HepG2 (cell line): ENCODE data around the gene KLHL11. TPM values are rescaled to one million over a fixed set of nuclear protein-coding genes. Genes with fewer than 3 reads are reported as not detected.
A peak's percentile ranks its signal among the peaks of the same experiment; 100 is the strongest.

ENCODE experiments used
- AGO2 ChIP-seq: fragments of 200-400 bp; formaldehyde crosslinking; optimal IDR thresholded peaks from 2 replicates; pipeline ENCODE3; 2017; ENCODE audit warnings: mild to moderate bottlenecking, low read depth, low read length, moderate library complexity
- ATF1 ChIP-seq: IDR thresholded peaks from 2 replicates; pipeline ENCODE4 v1.6.1; 2016; ENCODE audit warnings: mild to moderate bottlenecking, control low read depth
- GTF3A ChIP-seq: sonication (generic); formaldehyde crosslinking; conservative IDR thresholded peaks from 2 replicates; pipeline ENCODE4 v1.4.0; 2020; ENCODE audit warnings: mild to moderate bottlenecking, missing genetic modification reagents
- NAIF1 ChIP-seq: sonication (generic); formaldehyde crosslinking; IDR thresholded peaks from 2 replicates; pipeline ENCODE4 v1.5.0; 2020; ENCODE audit warnings: mild to moderate bottlenecking, missing genetic modification reagents, borderline replicate concordance
- RXRB ChIP-seq: IDR thresholded peaks from 2 replicates; pipeline ENCODE4 v1.6.1; 2016; ENCODE audit warnings: borderline replicate concordance, missing genetic modification reagents, missing compliant biosample characterization
- TCF7L2 ChIP-seq: IDR thresholded peaks from 2 replicates; pipeline ENCODE4 v1.6.1; 2011; ENCODE audit warnings: mild to moderate bottlenecking, low read depth, low read length, moderate library complexity
- ZBTB42 ChIP-seq: sonication (generic); formaldehyde crosslinking; IDR thresholded peaks from 2 replicates; pipeline ENCODE4 v1.5.0; 2020; ENCODE audit warnings: mild to moderate bottlenecking, missing genetic modification reagents
- ZNF207 ChIP-seq: fragments of 450-650 bp; IDR thresholded peaks from 2 replicates; pipeline ENCODE4 v1.6.1; 2016; ENCODE audit warnings: antibody characterized with exemption, borderline replicate concordance
- ZNF234 ChIP-seq: sonication (generic); formaldehyde crosslinking; conservative IDR thresholded peaks from 2 replicates; pipeline ENCODE4 v1.5.1; 2020; ENCODE audit warnings: mild to moderate bottlenecking, missing genetic modification reagents
- ZNF30 ChIP-seq: sonication (generic); formaldehyde crosslinking; IDR thresholded peaks from 2 replicates; pipeline ENCODE4 v1.5.0; 2020; ENCODE audit warnings: mild to moderate bottlenecking, missing genetic modification reagents
- polyA plus RNA-seq, 8 experiments: library from polyadenylated mRNA; depleted of rRNA in 3 of 8; stranded (reverse) in 7 of 8; unstranded in 1 of 8; fragments of >200 nt; fragmentation: Illumina TruSeq in 4 of 8; extraction: Trizol in 4 of 8; gene quantifications; 2 replicates each; pipeline versions ENCODE4 v1.2.1 to v1.2.3, GENCODE V29; 2011 to 2016; ENCODE audit warnings: low read depth in 4 of 8, missing spikeins in 1 of 8, mixed read lengths in 1 of 8; ENCODE audit not compliant: insufficient read depth in 1 of 8
- total RNA-seq, 5 experiments: library from RNA; depleted of rRNA; stranded (reverse); fragments of >200 nt; fragmentation: Illumina TruSeq; extraction: Trizol; gene quantifications; 2 replicates each; pipeline ENCODE4 v1.2.3, GENCODE V29; 2016; ENCODE audit warnings: low read depth in 1 of 5
- TF ChIP-seq, protein P1 (sequence below): sonication (generic); formaldehyde crosslinking; IDR thresholded peaks from 2 replicates; pipeline ENCODE4 v1.5.0; 2020; ENCODE audit warnings: mild to moderate bottlenecking, missing genetic modification reagents, moderate library complexity
- TF ChIP-seq, protein P2 (sequence below): sonication (generic); formaldehyde crosslinking; IDR thresholded peaks from 2 replicates; pipeline ENCODE4 v1.4.0; 2020; ENCODE audit warnings: missing genetic modification reagents, borderline replicate concordance
- TF ChIP-seq, protein P3 (sequence below): sonication (generic); formaldehyde crosslinking; conservative IDR thresholded peaks from 2 replicates; pipeline ENCODE4 v1.4.0; 2020; ENCODE audit warnings: missing genetic modification reagents
- TF ChIP-seq, protein P4 (sequence below), 2 experiments: sonication (generic) in 1 of 2; formaldehyde crosslinking in 1 of 2; IDR thresholded peaks; 2 replicates each; pipeline versions ENCODE4 v1.4.0 to v1.6.1; 2016 to 2020; ENCODE audit warnings: borderline replicate concordance in 1 of 2, low read depth in 1 of 2, mild to moderate bottlenecking in 1 of 2, missing genetic modification reagents in 1 of 2

KLHL11 gene
- total and polyA plus RNA-seq, 2 of the 13 experiments (the other 11 are each of a cell fraction or from before 2014, with no cell fraction given) = 7.7 to 27.5 TPM

DNA sequence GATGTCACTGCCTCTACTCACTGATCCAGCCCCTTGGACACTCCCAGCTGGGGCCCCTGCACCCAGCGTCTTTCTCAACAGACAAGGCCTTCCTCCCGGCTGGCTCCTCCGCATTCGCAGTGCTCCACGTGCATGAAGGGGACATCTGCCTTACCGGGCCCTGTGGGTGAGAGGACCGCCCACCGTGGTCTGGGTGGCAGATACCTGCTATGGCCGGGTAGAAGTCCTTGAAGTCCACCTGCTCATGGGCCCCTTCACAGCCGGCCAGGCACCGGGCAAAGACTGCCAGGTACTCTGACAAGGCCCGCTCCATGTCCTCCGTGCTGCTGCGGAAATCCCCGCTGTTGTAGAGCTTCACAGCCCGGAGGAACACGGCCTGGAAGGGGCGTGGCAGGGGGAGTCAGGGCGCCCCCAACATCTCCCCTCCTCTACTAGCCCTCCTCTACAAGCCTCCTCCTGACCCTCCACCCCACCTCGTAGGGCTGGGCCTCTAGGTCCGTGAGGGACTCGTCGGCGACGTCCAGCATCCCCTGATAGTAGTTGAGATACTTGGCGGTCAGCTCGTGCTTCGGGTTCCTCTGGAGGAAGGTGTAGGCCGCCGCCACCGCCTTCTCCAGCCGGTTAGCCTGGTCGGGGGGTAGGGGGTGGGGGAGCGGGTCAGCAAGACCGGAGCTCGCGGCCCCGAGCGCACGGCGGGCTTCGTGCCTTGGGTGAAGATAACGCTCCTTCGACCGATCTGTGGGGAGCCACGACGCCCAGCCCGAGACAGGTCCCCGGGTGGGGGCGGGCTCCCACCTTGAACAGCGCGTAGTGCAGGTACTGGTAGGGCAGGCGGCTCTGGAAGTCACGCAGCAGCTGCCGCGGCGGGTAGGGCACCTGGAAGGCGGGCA is 54.3 kb downstream of the KLHL11 start (continued):
- TF ChIP-seq, protein P1, sequence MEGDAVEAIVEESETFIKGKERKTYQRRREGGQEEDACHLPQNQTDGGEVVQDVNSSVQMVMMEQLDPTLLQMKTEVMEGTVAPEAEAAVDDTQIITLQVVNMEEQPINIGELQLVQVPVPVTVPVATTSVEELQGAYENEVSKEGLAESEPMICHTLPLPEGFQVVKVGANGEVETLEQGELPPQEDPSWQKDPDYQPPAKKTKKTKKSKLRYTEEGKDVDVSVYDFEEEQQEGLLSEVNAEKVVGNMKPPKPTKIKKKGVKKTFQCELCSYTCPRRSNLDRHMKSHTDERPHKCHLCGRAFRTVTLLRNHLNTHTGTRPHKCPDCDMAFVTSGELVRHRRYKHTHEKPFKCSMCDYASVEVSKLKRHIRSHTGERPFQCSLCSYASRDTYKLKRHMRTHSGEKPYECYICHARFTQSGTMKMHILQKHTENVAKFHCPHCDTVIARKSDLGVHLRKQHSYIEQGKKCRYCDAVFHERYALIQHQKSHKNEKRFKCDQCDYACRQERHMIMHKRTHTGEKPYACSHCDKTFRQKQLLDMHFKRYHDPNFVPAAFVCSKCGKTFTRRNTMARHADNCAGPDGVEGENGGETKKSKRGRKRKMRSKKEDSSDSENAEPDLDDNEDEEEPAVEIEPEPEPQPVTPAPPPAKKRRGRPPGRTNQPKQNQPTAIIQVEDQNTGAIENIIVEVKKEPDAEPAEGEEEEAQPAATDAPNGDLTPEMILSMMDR = no peak; the same call in 1 of the 2 replicates
- no peak for TF ChIP-seq ZNF207
- TF ChIP-seq, protein P2, sequence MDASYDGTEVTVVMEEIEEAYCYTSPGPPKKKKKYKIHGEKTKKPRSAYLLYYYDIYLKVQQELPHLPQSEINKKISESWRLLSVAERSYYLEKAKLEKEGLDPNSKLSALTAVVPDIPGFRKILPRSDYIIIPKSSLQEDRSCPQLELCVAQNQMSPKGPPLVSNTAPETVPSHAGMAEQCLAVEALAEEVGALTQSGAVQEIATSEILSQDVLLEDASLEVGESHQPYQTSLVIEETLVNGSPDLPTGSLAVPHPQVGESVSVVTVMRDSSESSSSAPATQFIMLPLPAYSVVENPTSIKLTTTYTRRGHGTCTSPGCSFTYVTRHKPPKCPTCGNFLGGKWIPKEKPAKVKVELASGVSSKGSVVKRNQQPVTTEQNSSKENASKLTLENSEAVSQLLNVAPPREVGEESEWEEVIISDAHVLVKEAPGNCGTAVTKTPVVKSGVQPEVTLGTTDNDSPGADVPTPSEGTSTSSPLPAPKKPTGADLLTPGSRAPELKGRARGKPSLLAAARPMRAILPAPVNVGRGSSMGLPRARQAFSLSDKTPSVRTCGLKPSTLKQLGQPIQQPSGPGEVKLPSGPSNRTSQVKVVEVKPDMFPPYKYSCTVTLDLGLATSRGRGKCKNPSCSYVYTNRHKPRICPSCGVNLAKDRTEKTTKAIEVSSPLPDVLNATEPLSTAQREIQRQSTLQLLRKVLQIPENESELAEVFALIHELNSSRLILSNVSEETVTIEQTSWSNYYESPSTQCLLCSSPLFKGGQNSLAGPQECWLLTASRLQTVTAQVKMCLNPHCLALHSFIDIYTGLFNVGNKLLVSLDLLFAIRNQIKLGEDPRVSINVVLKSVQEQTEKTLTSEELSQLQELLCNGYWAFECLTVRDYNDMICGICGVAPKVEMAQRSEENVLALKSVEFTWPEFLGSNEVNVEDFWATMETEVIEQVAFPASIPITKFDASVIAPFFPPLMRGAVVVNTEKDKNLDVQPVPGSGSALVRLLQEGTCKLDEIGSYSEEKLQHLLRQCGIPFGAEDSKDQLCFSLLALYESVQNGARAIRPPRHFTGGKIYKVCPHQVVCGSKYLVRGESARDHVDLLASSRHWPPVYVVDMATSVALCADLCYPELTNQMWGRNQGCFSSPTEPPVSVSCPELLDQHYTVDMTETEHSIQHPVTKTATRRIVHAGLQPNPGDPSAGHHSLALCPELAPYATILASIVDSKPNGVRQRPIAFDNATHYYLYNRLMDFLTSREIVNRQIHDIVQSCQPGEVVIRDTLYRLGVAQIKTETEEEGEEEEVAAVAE (CRISPR knock-in tag) = 0 out of 2 replicates have a peak, but pooled peaks have one; percentile 16
- peak; percentile 72; the same call in 1 of the 2 replicates for TF ChIP-seq NAIF1 (CRISPR knock-in tag)
- 0 out of 2 replicates have a peak, but pooled peaks have one; percentile 6 for TF ChIP-seq ZNF30 (CRISPR knock-in tag)
- no peak for TF ChIP-seq RXRB (CRISPR knock-in tag)
- no peak for TF ChIP-seq AGO2
- no peak for TF ChIP-seq ZBTB42 (CRISPR knock-in tag)
- no peak for TF ChIP-seq GTF3A (CRISPR knock-in tag)
- TF ChIP-seq ZNF234 (CRISPR knock-in tag) = peak; percentile 18; the same call in 1 of the 2 replicates
- TF ChIP-seq, protein P3, sequence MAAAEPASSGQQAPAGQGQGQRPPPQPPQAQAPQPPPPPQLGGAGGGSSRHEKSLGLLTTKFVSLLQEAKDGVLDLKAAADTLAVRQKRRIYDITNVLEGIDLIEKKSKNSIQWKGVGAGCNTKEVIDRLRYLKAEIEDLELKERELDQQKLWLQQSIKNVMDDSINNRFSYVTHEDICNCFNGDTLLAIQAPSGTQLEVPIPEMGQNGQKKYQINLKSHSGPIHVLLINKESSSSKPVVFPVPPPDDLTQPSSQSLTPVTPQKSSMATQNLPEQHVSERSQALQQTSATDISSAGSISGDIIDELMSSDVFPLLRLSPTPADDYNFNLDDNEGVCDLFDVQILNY (CRISPR knock-in tag) = no peak
- TF ChIP-seq TCF7L2 = no peak
- TF ChIP-seq, protein P4, sequence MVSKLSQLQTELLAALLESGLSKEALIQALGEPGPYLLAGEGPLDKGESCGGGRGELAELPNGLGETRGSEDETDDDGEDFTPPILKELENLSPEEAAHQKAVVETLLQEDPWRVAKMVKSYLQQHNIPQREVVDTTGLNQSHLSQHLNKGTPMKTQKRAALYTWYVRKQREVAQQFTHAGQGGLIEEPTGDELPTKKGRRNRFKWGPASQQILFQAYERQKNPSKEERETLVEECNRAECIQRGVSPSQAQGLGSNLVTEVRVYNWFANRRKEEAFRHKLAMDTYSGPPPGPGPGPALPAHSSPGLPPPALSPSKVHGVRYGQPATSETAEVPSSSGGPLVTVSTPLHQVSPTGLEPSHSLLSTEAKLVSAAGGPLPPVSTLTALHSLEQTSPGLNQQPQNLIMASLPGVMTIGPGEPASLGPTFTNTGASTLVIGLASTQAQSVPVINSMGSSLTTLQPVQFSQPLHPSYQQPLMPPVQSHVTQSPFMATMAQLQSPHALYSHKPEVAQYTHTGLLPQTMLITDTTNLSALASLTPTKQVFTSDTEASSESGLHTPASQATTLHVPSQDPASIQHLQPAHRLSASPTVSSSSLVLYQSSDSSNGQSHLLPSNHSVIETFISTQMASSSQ (IDR thresholded peaks at IDR 0.05; ENCODE audit: low read depth) = no peak
- TF ChIP-seq, protein P4 (CRISPR knock-in tag; IDR thresholded peaks at IDR 0.05; ENCODE audit: borderline replicate concordance) = peak; percentile 7; the same call in 1 of the 2 replicates
- no peak for TF ChIP-seq ATF1 (CRISPR knock-in tag)
